Prostate gland (tissue), 2 donors: ENCODE data around the gene THEM5. TPM values are rescaled to one million over a fixed set of nuclear protein-coding genes. Genes with fewer than 3 reads are reported as not detected.
"Not testable (repeated sequence)": the region's sequence is repeated elsewhere in the genome, so short reads cannot be mapped to it uniquely, and the experiment has no call there.

ENCODE experiments used
- DNase-seq: peaks from one replicate; pipeline ENCODE4 v3.0.0-alpha.2; 2019; ENCODE audit warnings: low spot score
- H3K27ac ChIP-seq, 2 donors: fragments of 200-600 bp; sonication (generic); 2 replicates each; pipeline ENCODE4 v1.5.1; 2017 to 2019
- H3K27me3 ChIP-seq: fragments of 200-600 bp; sonication (generic); replicated peaks from 2 replicates; pipeline ENCODE4 v1.5.1; 2019; ENCODE audit not compliant: insufficient read depth
- H3K36me3 ChIP-seq, 2 donors: fragments of 200-600 bp; sonication (generic); 1 replicate in 1 of 2; 2 replicates in 1 of 2; pipeline versions ENCODE4 v1.5.1 to v1.8.1; 2017 to 2019
- H3K4me1 ChIP-seq: fragments of 200-600 bp; sonication (generic); replicated peaks from 2 replicates; pipeline ENCODE4 v1.5.1; 2019
- H3K4me3 ChIP-seq, 2 donors: fragments of 200-600 bp; sonication (generic); 2 replicates each; pipeline ENCODE4 v1.5.1; 2017 to 2019
- H3K9me3 ChIP-seq: fragments of 200-600 bp; sonication (generic); 2 replicates; pipeline ENCODE4 v1.5.1; 2017
- CTCF ChIP-seq, 4 experiments: fragments of 200-600 bp in 2 of 4; fragments of 450-650 bp in 2 of 4; sonication (generic) in 2 of 4; IDR thresholded peaks; 1 replicate in 3 of 4; 2 replicates in 1 of 4; pipeline ENCODE4 v1.5.1; 2016 to 2019; ENCODE audit warnings: antibody characterized with exemption in 4 of 4, mild to moderate bottlenecking in 2 of 4, moderate library complexity in 2 of 4
- POLR2A ChIP-seq: fragments of 450-650 bp; IDR thresholded peaks from one replicate; pipeline ENCODE4 v1.6.1; 2016; ENCODE audit warnings: antibody characterized with exemption, mild to moderate bottlenecking
- POLR2AphosphoS5 ChIP-seq: sonication (generic); formaldehyde crosslinking; IDR thresholded peaks from one replicate; pipeline ENCODE4 v1.6.1; 2017; ENCODE audit warnings: antibody characterized with exemption
- WGBS: methylation state at CpG from one replicate; pipeline ENCODE4 v1.1.5; 2018; 5-methylcytosine and 5-hydroxymethylcytosine counted together
- intact Hi-C: fragments of 100-400 bp; cut with DNase I; formaldehyde crosslinking; loops from one replicate; pipeline ENCODE4 v1.14.2; 2022
- total RNA-seq, 2 donors: library from RNA; depleted of rRNA; stranded (reverse); fragments of >200 nt; gene quantifications; one replicate each; pipeline ENCODE4 v1.1.0, GENCODE V29; 2016

THEM5 gene
- total RNA-seq, 2 donors from 2014 or later, result not detected

- intact Hi-C loops, result no loop called here
- Histone ChIP-seq H3K4me1 (no peaks in the 10 kb centered on the region), H3K27me3 (no peaks in the 10 kb centered on the region), H3K36me3 (no peaks in the 10 kb centered on the region), H3K9me3 (no peaks in the 10 kb centered on the region), H3K27ac (no peak overlapping the region), H3K4me3 (no peak overlapping the region)
- WGBS, result 94% methylated on average over 1 of the region's 1 CpG
- TF ChIP-seq CTCF (IDR thresholded peaks at IDR 0.05) (no peak), POLR2A (no peak), POLR2AphosphoS5 (no peak)
- DNase-seq, result no peak
These were observed 22.0 kb upstream of the THEM5 start for GRCh38 chr1:151875419-151876097.

- H3K27ac ChIP-seq, H3K4me1 ChIP-seq, H3K27me3 ChIP-seq, H3K36me3 ChIP-seq, H3K4me3 ChIP-seq, intact Hi-C loops, H3K9me3 ChIP-seq, DNase-seq: not testable (repeated sequence)
- WGBS, result 75% methylated on average over 9 of the region's 9 CpGs
These were observed 19.3 kb upstream of the THEM5 start for GRCh38 chr1:151872776-151873175.

DNA sequence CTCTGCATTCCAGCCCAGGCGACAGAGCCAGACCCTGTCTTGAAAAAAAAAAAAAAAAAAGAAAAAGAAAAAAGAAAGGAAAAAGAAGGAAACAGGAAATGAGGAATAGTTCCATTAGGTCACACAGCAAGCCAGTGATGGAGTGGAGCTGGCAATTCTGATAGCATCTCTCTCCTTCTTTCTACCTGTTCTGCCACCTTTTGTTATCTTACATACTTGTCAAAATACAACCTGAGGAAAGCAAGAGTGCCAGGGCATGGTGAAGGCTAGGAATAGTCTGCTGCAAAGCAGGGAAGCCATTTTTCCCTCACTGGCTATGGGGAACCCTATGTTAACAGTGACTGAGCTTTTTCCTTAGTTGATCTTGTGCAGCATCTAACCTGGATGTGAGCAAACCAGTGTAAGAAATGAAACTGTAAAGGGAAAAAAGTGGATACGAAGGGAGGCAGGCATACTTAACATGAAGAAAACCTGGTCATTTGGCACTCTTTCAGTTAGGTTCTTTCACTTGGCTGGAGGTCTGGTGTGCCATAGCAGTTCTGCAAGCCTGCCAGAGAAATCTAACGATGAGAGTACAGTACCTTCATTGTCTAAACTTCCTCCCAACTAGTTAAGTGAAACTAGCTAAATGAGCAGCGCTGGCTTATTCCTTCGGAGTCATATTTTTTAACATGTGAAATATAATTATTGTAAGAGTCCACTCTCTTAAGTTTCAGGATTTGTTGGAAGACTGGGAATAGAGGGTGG lies 17.9 kb upstream of the THEM5 start:
- WGBS, result 20% methylated on average over 5 of the region's 5 CpGs
- Histone ChIP-seq H3K27ac (peak overlapping the region in 1 of 2 donors; percentile 14), H3K27me3 (no peaks in the 10 kb centered on the region), H3K36me3 (no peaks in the 10 kb centered on the region), H3K4me3 (no peak overlapping the region), H3K4me1 (no peaks in the 10 kb centered on the region), H3K9me3 (no peaks in the 10 kb centered on the region)
- intact Hi-C loops, result no loop called here
- no peak for TF ChIP-seq POLR2AphosphoS5
- no peak for TF ChIP-seq POLR2A
- TF ChIP-seq CTCF (IDR thresholded peaks at IDR 0.05), result no peak
- DNase-seq, result no peak

- TF ChIP-seq POLR2AphosphoS5 (no peak), CTCF (IDR thresholded peaks at IDR 0.05) (no peak), POLR2A (no peak)
- intact Hi-C loops, result no loop called here
- H3K36me3 ChIP-seq, result no peaks in the 10 kb centered on the region
- no peak for DNase-seq
- H3K9me3 ChIP-seq, result no peaks in the 10 kb centered on the region
- H3K4me3 ChIP-seq, result no peak overlapping the region
- WGBS, result 22% methylated on average over 3 of the region's 3 CpGs
- no peak overlapping the region for H3K27ac ChIP-seq
- H3K27me3 ChIP-seq, result no peaks in the 10 kb centered on the region
- no peaks in the 10 kb centered on the region for H3K4me1 ChIP-seq
These were observed 15.0 kb upstream of the THEM5 start for GRCh38 chr1:151868486-151868885.

GRCh38 chr1:151867765-151868411 lies 14.4 kb upstream of the THEM5 start:
- Histone ChIP-seq H3K27me3 (no peaks in the 10 kb centered on the region), H3K9me3 (no peaks in the 10 kb centered on the region), H3K4me3 (no peak overlapping the region), H3K27ac (no peak overlapping the region), H3K4me1 (no peaks in the 10 kb centered on the region), H3K36me3 (no peaks in the 10 kb centered on the region)
- no peak for TF ChIP-seq POLR2AphosphoS5
- TF ChIP-seq POLR2A, result no peak
- TF ChIP-seq CTCF (IDR thresholded peaks at IDR 0.05), result no peak
- DNase-seq, result no peak
- intact Hi-C loops, result no loop called here
- 79% methylated on average over 7 of the region's 7 CpGs for WGBS
